GM12874 (cell line): ENCODE measurements around the gene SCP2D1.

Source experiments
- CTCF ChIP-seq: IDR thresholded peaks from 2 replicates; pipeline ENCODE4 v1.5.1; 2011; ENCODE audit warnings: low read depth, mild to moderate bottlenecking, control low read depth, low read length, moderate library complexity; ENCODE audit not compliant: insufficient read depth

Gene SCP2D1

DNA sequence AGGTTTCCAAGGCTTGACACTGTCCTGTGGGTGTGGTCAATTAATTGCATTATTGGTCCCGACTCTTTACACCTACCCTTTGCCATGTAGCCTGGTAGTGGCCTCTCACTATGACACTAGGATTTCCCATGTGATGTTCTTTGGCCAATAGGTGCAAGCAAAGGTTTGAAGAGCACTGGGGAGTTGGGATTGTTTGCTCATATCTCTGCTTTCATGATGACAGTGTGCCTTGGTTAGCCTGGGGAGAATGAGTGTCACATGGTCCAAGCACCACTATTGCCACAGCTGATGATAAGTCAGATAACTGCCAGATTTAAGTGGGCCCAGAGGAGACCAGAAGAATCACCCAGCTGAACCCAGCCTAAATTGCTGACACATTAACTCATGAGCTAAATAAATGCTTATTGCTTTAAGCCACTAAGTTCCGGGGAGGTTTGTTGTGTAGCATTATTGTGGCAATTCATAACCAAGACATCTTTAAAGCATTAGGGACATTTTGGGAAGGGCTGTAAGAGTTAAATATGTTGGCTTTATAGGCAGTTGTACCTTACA is 17.2 kb upstream of the SCP2D1 start:
- TF ChIP-seq CTCF, result no peak

- TF ChIP-seq CTCF, result no peak
These were observed 12.1 kb upstream of the SCP2D1 start for GRCh38 chr20:18801516-18801915.

DNA sequence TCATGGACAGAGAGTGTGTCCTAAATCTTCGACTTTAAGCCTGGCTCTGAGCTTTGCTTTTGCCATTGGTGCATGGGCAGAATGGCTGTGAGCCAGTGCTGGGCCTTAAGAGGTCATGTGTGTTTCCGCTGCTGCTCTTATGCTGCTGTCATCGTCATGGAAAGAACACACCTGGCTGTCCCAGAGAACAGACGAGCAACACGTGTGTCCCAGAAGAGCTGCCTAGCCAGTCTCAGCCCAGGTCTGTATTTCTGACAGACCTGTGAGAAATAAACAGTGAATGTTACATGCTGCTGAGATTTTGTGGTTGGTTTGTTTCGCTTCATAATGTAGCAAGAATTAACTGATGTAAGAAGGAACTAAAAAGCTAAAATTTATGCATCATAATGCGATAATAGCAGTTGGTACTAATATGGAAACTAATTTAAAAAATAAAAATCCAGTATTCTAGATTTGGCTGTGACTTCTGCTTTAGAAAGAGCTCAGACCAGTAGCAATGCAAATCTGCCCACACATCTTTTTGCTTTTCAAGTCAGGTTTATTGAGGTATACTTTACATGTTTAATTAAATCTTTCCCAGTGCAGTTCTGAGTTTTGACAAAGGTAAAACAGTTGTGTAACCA is 11.5 kb upstream of the SCP2D1 start:
- no peak for TF ChIP-seq CTCF

- no peak for TF ChIP-seq CTCF
These were observed 7.7 kb upstream of the SCP2D1 start for GRCh38 chr20:18805881-18806280.

DNA sequence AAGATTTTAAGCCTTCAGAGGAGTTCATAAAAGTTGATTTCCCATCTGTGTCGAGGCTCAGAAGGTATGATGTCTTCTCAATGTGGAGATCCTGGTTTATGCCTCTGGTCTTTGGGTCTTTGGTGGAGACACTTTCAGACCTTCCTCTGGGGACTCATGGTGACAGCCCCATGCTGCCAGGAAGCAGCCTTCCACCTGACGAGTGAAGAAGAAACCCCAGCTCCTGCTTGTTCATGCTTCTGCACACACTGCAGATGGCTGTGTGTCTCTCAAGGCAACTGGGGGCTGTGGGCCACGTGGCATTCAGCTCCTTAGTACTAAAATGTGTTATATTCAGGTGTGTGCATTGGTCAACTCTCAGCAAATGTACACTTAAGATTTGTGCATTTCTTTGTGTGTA is 4.9 kb upstream of the SCP2D1 start:
- no peak for TF ChIP-seq CTCF

DNA sequence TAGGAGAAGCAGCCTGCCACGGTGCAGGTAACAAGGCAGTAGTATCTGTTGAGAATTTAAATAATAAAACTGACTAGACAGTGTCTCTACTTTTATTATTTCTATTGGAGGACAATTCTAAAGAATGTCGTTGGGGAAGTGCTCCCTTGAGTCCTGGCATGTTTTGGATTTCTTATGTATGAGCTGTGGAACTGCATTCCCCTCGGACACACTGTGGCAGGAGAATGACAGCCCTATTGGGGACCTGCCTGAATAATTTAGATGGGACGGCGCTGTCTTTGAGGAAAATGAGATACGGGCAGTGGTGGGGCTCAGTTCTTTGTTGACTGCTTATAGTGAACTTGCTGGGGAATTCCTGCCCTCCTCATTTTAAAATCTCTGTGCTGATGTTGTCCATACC is 2.4 kb upstream of the SCP2D1 start:
- no peak for TF ChIP-seq CTCF

DNA sequence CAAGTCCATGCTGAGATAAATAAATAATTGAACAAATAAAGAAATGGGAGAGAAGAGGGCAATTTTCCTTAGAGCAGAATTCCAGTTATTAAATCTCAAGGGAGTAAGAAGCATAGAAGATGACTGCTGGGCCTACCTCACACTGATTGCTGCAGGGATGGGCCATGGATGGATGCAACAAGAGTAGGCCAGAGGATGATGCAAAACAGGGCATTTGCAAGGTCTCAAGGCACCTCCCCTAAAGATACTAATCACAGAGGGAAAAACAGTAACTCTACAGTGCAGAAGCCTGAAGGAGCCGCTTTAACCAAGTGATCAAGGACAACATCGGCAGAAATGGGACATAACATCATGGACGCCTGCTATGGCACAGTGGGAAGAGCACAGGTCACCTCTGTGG is 1.7 kb upstream of the SCP2D1 start:
- no peak for TF ChIP-seq CTCF
